ENCODE results near the gene FOXK1.

Gene FOXK1

GRCh38 chr7:4817178-4817901 lies 135.2 kb downstream of the FOXK1 start:
- no peaks in the 10 kb centered on the region for H3K9me3 ChIP-seq (ENCODE audit: control insufficient read depth, insufficient read depth, low read depth, low read length)
- no peak overlapping the region for H3K9ac ChIP-seq (ENCODE audit: low read length)
- no peak overlapping the region for H3K27ac ChIP-seq (ENCODE audit: low read depth, low read length)
- no peaks in the 10 kb centered on the region for H3K36me3 ChIP-seq (ENCODE audit: control insufficient read depth, insufficient read depth, low read length)
- H3K4me1 ChIP-seq (ENCODE audit: control insufficient read depth, insufficient read depth, low read length), result no peaks in the 10 kb centered on the region
- no peaks in the 10 kb centered on the region for H3K27me3 ChIP-seq (ENCODE audit: control insufficient read depth, insufficient read depth, low read length)
- H3K4me3 ChIP-seq (ENCODE audit: low read depth, low read length), result no peak overlapping the region

GRCh38 chr7:4818000-4818794 lies 136.1 kb downstream of the FOXK1 start:
- Histone ChIP-seq H3K9ac (ENCODE audit: low read length) (no peak overlapping the region), H3K9me3 (ENCODE audit: control insufficient read depth, insufficient read depth, low read depth, low read length) (no peaks in the 10 kb centered on the region), H3K27me3 (ENCODE audit: control insufficient read depth, insufficient read depth, low read length) (no peaks in the 10 kb centered on the region), H3K4me3 (ENCODE audit: low read depth, low read length) (no peak overlapping the region), H3K4me1 (ENCODE audit: control insufficient read depth, insufficient read depth, low read length) (no peaks in the 10 kb centered on the region), H3K36me3 (ENCODE audit: control insufficient read depth, insufficient read depth, low read length) (no peaks in the 10 kb centered on the region), H3K27ac (ENCODE audit: low read depth, low read length) (no peak overlapping the region)

GRCh38 chr7:4819560-4820404 lies 137.7 kb downstream of the FOXK1 start:
- H3K27me3 ChIP-seq (ENCODE audit: control insufficient read depth, insufficient read depth, low read length), result no peaks in the 10 kb centered on the region
- no peak overlapping the region for H3K4me3 ChIP-seq (ENCODE audit: low read depth, low read length)
- H3K9ac ChIP-seq (ENCODE audit: low read length), result no peak overlapping the region
- no peaks in the 10 kb centered on the region for H3K4me1 ChIP-seq (ENCODE audit: control insufficient read depth, insufficient read depth, low read length)
- H3K9me3 ChIP-seq (ENCODE audit: control insufficient read depth, insufficient read depth, low read depth, low read length), result no peaks in the 10 kb centered on the region
- no peaks in the 10 kb centered on the region for H3K36me3 ChIP-seq (ENCODE audit: control insufficient read depth, insufficient read depth, low read length)
- no peak overlapping the region for H3K27ac ChIP-seq (ENCODE audit: low read depth, low read length)

- Histone ChIP-seq H3K27me3 (ENCODE audit: control insufficient read depth, insufficient read depth, low read length) (no peaks in the 10 kb centered on the region), H3K9ac (ENCODE audit: low read length) (no peak overlapping the region), H3K36me3 (ENCODE audit: control insufficient read depth, insufficient read depth, low read length) (no peaks in the 10 kb centered on the region), H3K4me1 (ENCODE audit: control insufficient read depth, insufficient read depth, low read length) (no peaks in the 10 kb centered on the region), H3K9me3 (ENCODE audit: control insufficient read depth, insufficient read depth, low read depth, low read length) (no peaks in the 10 kb centered on the region), H3K27ac (ENCODE audit: low read depth, low read length) (no peak overlapping the region), H3K4me3 (ENCODE audit: low read depth, low read length) (no peak overlapping the region)
Measured at GRCh38 chr7:4820405-4820966, 138.4 kb downstream of the FOXK1 start.
